HepG2 (cell line): ENCODE data around the gene METTL25. TPM values are rescaled to one million over a fixed set of nuclear protein-coding genes. Genes with fewer than 3 reads are reported as not detected.

Experiments
- CBX5 ChIP-seq: sonication (generic); formaldehyde crosslinking; IDR thresholded peaks from 2 replicates; pipeline ENCODE4 v1.4.0; 2020; ENCODE audit warnings: missing genetic modification reagents, borderline replicate concordance
- CEBPB ChIP-seq: IDR thresholded peaks from 2 replicates; pipeline ENCODE4 v1.6.1; 2011; ENCODE audit warnings: low read depth, low read length, improper control_type of control experiment, borderline replicate concordance
- EEA1 ChIP-seq: sonication (generic); formaldehyde crosslinking; IDR thresholded peaks from 2 replicates; pipeline ENCODE4 v1.5.1; 2020; ENCODE audit warnings: mild to moderate bottlenecking, missing genetic modification reagents, borderline replicate concordance
- GATAD2A ChIP-seq: IDR thresholded peaks from 2 replicates; pipeline ENCODE4 v1.6.1; 2016
- KAT8 ChIP-seq: IDR thresholded peaks from 2 replicates; pipeline ENCODE4 v1.6.1; 2016; ENCODE audit warnings: missing genetic modification reagents, missing compliant biosample characterization
- MYC ChIP-seq: sonication (generic); formaldehyde crosslinking; IDR thresholded peaks from 2 replicates; pipeline ENCODE4 v1.9.0; 2021; ENCODE audit warnings: missing genetic modification reagents, borderline replicate concordance
- MZF1 ChIP-seq: sonication (generic); formaldehyde crosslinking; IDR thresholded peaks from 2 replicates; pipeline ENCODE4 v1.8.1; 2023; ENCODE audit warnings: mild to moderate bottlenecking, missing genetic modification reagents, borderline replicate concordance
- NFATC3 ChIP-seq: sonication (generic); formaldehyde crosslinking; IDR thresholded peaks from 2 replicates; pipeline ENCODE4 v1.5.1; 2020; ENCODE audit warnings: mild to moderate bottlenecking, missing genetic modification reagents
- SOX5 ChIP-seq: IDR thresholded peaks from 2 replicates; pipeline ENCODE4 v1.6.1; 2016; ENCODE audit warnings: borderline replicate concordance
- SRF ChIP-seq: IDR thresholded peaks from 2 replicates; pipeline ENCODE4 v1.6.1; 2011; ENCODE audit warnings: mild to moderate bottlenecking, low read depth, low read length, moderate library complexity
- U2AF1 ChIP-seq: fragments of 200-400 bp; formaldehyde crosslinking; optimal IDR thresholded peaks from 2 replicates; pipeline ENCODE3; 2017; ENCODE audit warnings: mild to moderate bottlenecking, low read depth, low read length
- ZKSCAN8 ChIP-seq: IDR thresholded peaks from 2 replicates; pipeline ENCODE4 v1.6.1; 2016; ENCODE audit warnings: borderline replicate concordance, missing genetic modification reagents, missing compliant biosample characterization
- ZNF33B ChIP-seq: sonication (generic); formaldehyde crosslinking; IDR thresholded peaks from 2 replicates; pipeline ENCODE4 v1.5.1; 2020; ENCODE audit warnings: mild to moderate bottlenecking, missing genetic modification reagents
- ZNF550 ChIP-seq: sonication (generic); formaldehyde crosslinking; IDR thresholded peaks from 2 replicates; pipeline ENCODE4 v1.4.0; 2020; ENCODE audit warnings: mild to moderate bottlenecking, missing genetic modification reagents, borderline replicate concordance
- ZNF703 ChIP-seq: sonication (generic); formaldehyde crosslinking; IDR thresholded peaks from 2 replicates; pipeline ENCODE4 v1.5.1; 2020; ENCODE audit warnings: missing genetic modification reagents, mild to moderate bottlenecking, moderate library complexity, borderline replicate concordance
- ZNF83 ChIP-seq: sonication (generic); formaldehyde crosslinking; IDR thresholded peaks from 2 replicates; pipeline ENCODE4 v1.4.0; 2020; ENCODE audit warnings: missing genetic modification reagents, mild to moderate bottlenecking, borderline replicate concordance
- polyA plus RNA-seq, 8 experiments: library from polyadenylated mRNA; depleted of rRNA in 3 of 8; stranded (reverse) in 7 of 8; unstranded in 1 of 8; fragments of >200 nt; fragmentation: Illumina TruSeq in 4 of 8; extraction: Trizol in 4 of 8; gene quantifications; 2 replicates each; pipeline versions ENCODE4 v1.2.1 to v1.2.3, GENCODE V29; 2011 to 2016; ENCODE audit warnings: low read depth in 4 of 8, missing spikeins in 1 of 8, mixed read lengths in 1 of 8; ENCODE audit not compliant: insufficient read depth in 1 of 8
- total RNA-seq, 5 experiments: library from RNA; depleted of rRNA; stranded (reverse); fragments of >200 nt; fragmentation: Illumina TruSeq; extraction: Trizol; gene quantifications; 2 replicates each; pipeline ENCODE4 v1.2.3, GENCODE V29; 2016; ENCODE audit warnings: low read depth in 1 of 5
- TF ChIP-seq, protein P1 (sequence below): sonication (generic); formaldehyde crosslinking; IDR thresholded peaks from 2 replicates; pipeline ENCODE4 v1.8.1; 2023; ENCODE audit warnings: mild to moderate bottlenecking, missing genetic modification reagents
- TF ChIP-seq, protein P2 (sequence below): sonication (generic); formaldehyde crosslinking; IDR thresholded peaks from 2 replicates; pipeline ENCODE4 v1.4.0; 2020; ENCODE audit warnings: missing genetic modification reagents, borderline replicate concordance
- TF ChIP-seq, protein P3 (sequence below): sonication (generic); formaldehyde crosslinking; IDR thresholded peaks from 2 replicates; pipeline ENCODE4 v1.4.0; 2020; ENCODE audit warnings: mild to moderate bottlenecking, missing genetic modification reagents
- TF ChIP-seq, protein P4 (sequence below): IDR thresholded peaks from 2 replicates; pipeline ENCODE4 v1.6.1; 2016; ENCODE audit warnings: mild to moderate bottlenecking, missing biosample characterization, missing genetic modification reagents
- TF ChIP-seq, protein P5 (sequence below): sonication (generic); formaldehyde crosslinking; IDR thresholded peaks from 2 replicates; pipeline ENCODE4 v1.4.0; 2020; ENCODE audit warnings: missing genetic modification reagents, mild to moderate bottlenecking, borderline replicate concordance

The METTL25 gene
- total and polyA plus RNA-seq, 2 of the 13 experiments (the other 11 are each of a cell fraction or from before 2014, with no cell fraction given), result 2.2 to 7.8 TPM

DNA sequence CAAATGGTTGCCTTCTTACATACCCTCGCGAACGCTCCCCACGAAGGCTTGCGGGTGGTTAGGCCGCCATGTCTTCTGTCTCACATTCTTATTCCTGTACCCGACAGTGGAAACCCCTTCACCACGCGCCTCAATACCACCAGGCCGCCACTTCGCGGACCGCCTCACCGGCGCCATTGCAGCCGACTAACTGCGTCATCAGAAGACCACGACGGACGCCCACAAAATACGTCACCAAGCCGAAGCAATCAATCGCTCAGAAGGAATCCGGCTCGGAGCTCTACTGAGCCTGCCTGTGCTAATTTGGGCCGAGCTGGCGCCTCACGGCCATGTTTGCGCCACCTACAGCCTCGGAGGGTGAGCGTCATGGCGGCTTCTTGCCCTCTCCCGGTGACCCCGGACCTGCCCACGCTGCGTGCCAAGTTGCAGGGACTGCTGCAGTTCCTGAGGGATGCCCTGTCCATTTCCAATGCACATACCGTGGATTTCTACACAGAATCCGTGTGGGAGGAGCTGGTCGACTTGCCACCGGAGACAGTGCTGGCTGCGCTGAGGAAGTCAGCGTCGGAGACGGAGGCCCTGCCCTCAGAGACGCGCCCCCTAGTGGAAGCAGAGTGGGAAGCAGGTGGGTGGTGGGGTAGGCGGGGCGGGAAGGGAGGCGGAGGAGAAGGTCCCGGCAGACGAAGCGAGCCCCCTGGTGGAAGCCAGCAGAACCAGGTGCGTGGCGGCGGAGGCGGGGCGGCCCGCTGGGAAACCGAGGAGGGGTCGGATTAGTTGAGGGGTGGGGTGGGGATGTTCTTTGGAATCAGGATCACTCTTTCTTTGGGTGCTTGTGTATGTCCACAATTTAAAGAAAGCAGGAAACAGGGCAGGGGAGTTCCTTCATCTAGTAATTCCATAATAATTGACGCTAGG lies at the start of gene METTL25, which contains the start of gene CCDC59 (continued):
- TF ChIP-seq, protein P1, sequence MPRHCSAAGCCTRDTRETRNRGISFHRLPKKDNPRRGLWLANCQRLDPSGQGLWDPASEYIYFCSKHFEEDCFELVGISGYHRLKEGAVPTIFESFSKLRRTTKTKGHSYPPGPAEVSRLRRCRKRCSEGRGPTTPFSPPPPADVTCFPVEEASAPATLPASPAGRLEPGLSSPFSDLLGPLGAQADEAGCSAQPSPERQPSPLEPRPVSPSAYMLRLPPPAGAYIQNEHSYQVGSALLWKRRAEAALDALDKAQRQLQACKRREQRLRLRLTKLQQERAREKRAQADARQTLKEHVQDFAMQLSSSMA, result peak; percentile 89; the same call in 1 of the 2 replicates
- TF ChIP-seq EEA1 (CRISPR knock-in tag) (0 out of 2 replicates have a peak, but pooled peaks have one; percentile 49), MZF1 (CRISPR knock-in tag) (no peak), NFATC3 (CRISPR knock-in tag) (no peak), CBX5 (CRISPR knock-in tag) (peak; percentile 68), MYC (peak; percentile 91), GATAD2A (CRISPR knock-in tag) (peak; percentile 71), ZNF550 (0 out of 2 replicates have a peak, but pooled peaks have one; percentile 74), ZNF83 (CRISPR knock-in tag) (no peak), SOX5 (no peak; the same call in 1 of the 2 replicates), ZNF33B (CRISPR knock-in tag) (no peak), U2AF1 (peak; percentile 96), SRF (peak; percentile 98), ZNF703 (CRISPR knock-in tag) (no peak), KAT8 (peak; percentile 99), ZKSCAN8 (CRISPR knock-in tag) (peak; percentile 36; the same call in 1 of the 2 replicates), CEBPB (peak; percentile 18; the same call in 1 of the 2 replicates)
- TF ChIP-seq, protein P2, sequence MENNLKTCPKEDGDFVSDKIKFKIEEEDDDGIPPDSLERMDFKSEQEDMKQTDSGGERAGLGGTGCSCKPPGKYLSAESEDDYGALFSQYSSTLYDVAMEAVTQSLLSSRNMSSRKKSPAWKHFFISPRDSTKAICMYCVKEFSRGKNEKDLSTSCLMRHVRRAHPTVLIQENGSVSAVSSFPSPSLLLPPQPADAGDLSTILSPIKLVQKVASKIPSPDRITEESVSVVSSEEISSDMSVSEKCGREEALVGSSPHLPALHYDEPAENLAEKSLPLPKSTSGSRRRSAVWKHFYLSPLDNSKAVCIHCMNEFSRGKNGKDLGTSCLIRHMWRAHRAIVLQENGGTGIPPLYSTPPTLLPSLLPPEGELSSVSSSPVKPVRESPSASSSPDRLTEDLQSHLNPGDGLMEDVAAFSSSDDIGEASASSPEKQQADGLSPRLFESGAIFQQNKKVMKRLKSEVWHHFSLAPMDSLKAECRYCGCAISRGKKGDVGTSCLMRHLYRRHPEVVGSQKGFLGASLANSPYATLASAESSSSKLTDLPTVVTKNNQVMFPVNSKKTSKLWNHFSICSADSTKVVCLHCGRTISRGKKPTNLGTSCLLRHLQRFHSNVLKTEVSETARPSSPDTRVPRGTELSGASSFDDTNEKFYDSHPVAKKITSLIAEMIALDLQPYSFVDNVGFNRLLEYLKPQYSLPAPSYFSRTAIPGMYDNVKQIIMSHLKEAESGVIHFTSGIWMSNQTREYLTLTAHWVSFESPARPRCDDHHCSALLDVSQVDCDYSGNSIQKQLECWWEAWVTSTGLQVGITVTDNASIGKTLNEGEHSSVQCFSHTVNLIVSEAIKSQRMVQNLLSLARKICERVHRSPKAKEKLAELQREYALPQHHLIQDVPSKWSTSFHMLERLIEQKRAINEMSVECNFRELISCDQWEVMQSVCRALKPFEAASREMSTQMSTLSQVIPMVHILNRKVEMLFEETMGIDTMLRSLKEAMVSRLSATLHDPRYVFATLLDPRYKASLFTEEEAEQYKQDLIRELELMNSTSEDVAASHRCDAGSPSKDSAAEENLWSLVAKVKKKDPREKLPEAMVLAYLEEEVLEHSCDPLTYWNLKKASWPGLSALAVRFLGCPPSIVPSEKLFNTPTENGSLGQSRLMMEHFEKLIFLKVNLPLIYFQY, result peak; percentile 92; the same call in 1 of the 2 replicates
- TF ChIP-seq, protein P3, sequence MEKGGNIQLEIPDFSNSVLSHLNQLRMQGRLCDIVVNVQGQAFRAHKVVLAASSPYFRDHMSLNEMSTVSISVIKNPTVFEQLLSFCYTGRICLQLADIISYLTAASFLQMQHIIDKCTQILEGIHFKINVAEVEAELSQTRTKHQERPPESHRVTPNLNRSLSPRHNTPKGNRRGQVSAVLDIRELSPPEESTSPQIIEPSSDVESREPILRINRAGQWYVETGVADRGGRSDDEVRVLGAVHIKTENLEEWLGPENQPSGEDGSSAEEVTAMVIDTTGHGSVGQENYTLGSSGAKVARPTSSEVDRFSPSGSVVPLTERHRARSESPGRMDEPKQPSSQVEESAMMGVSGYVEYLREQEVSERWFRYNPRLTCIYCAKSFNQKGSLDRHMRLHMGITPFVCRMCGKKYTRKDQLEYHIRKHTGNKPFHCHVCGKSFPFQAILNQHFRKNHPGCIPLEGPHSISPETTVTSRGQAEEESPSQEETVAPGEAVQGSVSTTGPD (CRISPR knock-in tag), result no peak
- TF ChIP-seq, protein P4, sequence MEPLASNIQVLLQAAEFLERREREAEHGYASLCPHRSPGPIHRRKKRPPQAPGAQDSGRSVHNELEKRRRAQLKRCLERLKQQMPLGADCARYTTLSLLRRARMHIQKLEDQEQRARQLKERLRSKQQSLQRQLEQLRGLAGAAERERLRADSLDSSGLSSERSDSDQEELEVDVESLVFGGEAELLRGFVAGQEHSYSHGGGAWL (CRISPR knock-in tag), result peak; percentile 60
- TF ChIP-seq, protein P5, sequence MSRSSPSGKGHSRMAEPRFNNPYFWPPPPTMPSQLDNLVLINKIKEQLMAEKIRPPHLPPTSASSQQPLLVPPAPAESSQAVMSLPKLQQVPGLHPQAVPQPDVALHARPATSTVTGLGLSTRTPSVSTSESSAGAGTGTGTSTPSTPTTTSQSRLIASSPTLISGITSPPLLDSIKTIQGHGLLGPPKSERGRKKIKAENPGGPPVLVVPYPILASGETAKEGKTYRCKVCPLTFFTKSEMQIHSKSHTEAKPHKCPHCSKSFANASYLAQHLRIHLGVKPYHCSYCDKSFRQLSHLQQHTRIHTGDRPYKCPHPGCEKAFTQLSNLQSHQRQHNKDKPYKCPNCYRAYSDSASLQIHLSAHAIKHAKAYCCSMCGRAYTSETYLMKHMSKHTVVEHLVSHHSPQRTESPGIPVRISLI (CRISPR knock-in tag), result no peak; the same call in 1 of the 2 replicates
